ENCODE measurements around the gene RBBP9.
"Not testable (repeated sequence)": the region's sequence is repeated elsewhere in the genome, so short reads cannot be mapped to it uniquely, and the experiment has no call there.

Gene RBBP9

GRCh38 chr20:18496740-18497592 is at the start of gene RBBP9:
TSS of gene RBBP9 (minus strand) at chr20:18497225. CDS start at chr20:18497167, 58 bp downstream.
- peak; percentile 65 to 73 for DNase-seq

GRCh38 chr20:18545566-18545965 is 48.5 kb upstream of the RBBP9 start:
- DNase-seq: no peak

DNA sequence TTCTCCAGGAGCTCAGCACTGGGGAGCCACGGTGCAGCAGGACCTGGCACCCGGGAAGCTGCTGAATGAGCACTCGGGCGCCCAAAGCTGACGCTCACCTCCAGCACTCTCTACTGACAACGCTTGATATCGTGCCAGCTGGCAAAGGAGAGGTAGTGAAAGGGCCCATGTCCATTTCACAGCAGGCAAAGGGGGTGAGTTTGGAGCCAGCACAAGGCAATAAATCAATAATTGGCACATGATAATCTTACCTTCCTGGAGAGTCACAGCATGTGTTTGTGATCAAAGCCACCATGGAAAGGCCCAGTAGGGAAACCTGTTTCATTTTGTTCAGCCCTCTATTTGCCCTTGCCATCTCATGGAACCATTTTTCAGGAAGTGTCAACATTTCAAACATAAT is 46.9 kb upstream of the RBBP9 start:
- no peak for DNase-seq

DNA sequence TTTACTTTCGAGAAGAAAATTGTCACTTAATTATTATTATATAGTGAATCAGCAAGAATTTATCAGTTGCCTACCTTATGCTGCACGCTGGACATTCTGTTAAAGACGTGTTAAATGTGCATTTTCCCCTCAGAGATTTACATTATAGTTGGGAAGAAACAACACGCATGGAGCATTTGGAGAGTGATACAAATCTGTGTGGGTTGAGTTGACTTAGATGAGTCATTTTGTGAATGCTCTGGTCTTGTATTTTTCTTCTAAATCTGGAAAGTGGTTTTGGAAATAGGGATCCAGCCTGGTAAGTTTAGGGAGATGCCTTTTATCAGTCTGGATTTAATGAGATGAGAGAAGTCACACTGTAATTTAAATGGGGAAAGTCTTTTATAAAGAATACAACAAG is 46.2 kb upstream of the RBBP9 start:
- DNase-seq: no peak

- no peak for DNase-seq
Measured at GRCh38 chr20:18541741-18542140, 44.7 kb upstream of the RBBP9 start.

DNA sequence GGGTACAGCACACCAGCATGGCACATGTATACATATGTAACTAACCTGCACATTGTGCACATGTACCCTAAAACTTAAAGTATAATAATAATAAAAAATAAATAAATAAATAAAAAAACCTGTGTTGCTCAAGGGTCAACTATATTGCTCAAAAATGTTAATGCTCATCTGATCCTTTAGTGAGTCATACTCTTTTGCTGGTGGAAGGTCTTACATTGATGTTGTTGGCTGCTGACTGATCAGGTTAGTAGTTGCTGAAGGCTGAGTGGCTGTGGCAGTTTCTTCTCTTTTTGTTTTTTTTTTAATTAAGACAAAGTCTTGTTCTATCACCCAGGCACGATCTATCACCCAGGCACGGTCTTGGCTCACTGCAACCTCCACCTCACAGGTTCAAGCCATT is 40.6 kb upstream of the RBBP9 start:
- DNase-seq: no peak

- DNase-seq: no peak
Measured at GRCh38 chr20:18533978-18534644, 37.1 kb upstream of the RBBP9 start.

DNA sequence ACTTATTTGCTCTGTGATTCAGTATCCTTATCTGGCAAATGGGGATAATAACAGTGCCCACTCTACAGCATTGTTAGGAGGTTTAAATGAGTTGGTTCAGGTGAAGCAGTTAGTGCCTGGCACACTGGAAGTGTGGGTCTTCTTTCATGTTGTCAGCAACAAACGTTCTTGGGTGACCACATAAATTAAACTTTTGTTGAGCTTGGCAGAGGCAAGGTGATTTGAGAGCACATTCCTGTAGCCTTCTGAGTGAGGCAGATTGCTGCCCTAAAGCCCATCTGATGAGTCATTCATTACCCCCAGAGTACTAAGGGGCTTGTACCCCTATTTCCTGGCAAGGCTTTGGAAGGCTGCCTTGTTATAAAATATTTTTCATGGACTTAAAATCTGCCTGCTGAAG is 36.5 kb upstream of the RBBP9 start:
- no peak for DNase-seq

DNA sequence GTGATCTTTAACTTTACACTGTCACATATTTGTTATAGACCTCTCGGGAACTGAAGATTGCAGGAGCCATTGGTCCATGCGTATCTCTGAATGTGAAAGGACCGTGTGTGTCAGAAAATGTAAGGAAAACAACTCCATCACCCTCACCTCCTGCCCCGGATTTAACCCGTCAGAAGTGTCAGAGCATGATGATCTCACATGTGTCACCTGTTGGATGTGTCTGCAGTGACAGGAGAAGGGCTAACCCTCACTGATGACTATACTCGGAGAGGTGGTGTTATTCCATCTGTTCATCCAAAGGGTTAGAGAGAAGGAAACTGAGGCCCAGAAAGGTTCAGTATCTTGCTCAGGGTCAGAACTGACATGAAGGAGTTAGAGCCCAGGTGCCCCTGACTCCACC is 35.6 kb upstream of the RBBP9 start:
- DNase-seq: no peak

DNA sequence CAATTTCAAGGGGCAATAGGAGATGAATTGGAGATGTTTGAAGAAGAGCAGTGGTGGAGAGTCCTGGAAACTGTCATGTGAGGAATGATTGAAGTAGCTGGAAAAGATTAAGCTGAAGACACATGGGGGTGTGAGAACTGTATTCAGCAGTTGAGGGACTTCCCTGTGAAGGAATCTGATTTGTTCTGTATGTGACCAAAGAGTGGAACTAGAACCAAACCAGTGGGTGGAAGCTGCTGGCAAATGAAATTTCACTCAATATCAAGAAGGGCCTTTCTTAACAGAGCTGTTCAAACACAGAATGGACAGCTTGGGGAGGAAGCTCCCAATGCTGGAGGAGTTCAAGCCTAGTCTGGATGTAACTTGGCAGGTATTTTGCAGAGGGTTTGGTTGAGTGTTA is 32.0 kb upstream of the RBBP9 start:
- DNase-seq: no peak

DNA sequence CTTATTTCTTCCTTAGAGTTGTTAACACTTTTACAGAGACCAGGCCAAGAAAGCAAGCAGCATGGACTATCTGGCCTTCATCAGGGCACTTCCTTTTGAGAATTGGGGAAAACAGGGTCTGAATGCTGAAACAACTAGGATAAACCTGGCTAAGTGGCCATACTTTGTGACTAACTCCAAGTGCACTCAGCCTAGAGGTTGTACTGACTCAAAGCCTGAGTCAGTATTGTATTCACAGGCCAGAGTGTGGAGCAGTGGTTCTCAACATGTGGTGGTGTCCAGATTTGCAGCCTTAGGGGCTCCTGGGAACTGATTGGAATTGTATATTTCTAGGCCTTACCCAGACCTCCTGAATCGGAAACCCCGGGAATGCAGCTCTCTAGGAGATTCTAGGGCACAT is 30.8 kb upstream of the RBBP9 start:
- DNase-seq: no peak

DNA sequence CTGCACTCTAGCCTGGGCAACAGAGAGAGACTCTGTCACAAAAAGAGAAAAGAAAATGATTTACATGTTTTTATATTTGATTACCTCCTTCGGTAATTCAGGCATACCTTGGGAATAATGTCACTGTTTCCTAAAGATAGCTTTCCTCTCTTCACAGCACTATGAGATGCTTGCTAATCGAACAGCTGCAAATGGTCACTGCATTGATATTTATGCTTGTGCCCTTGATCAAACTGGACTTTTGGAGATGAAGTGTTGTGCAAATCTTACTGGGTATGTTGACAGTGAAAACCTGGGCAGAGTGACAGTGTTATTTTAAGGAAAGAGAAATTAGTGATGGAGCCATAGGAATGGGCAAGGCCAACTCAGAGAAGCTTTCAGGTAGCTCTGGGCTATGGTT is 30.3 kb upstream of the RBBP9 start:
- no peak for DNase-seq

DNA sequence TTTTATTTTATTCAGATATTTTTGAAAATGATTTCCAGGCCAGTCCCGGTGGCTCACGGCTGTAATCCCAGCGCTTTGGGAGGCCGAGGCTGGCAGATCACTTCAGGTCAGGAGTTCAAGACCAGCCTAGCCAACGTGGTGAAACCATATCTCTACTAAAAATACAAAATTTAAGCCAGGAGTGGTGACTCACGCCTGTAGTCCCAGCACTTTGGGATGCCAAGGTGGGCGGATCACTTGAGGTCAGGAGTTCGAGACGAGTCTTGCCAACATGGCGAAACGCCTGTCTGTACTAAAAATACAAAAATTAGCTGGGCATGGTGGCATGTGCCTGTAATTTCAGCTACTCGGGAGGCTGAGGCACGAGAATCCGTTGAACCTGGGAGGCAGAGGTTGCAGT is 29.7 kb upstream of the RBBP9 start:
- not testable (repeated sequence) for DNase-seq

GRCh38 chr20:18524646-18525045 is 27.6 kb upstream of the RBBP9 start:
- DNase-seq: no peak

DNA sequence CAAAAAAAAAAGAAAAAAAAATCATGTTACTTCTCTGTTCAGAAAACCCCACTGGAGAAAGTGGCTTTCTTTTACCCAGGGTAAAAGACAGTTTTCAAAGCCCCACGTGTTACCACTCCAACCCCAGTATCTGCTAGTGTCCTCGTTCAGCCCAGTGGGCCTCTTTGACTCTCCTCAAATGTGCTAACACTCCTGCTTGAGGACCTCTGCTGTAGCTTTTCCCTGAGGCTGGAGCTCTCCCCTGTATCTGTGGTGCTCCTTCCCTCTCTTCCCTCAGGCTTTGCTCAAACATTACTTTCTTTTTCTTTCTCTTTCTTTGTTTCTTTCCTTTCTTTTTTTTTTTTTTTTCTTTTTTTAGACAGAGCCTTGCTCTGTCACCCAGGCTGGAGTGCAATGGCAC is 26.0 kb upstream of the RBBP9 start:
- no peak for DNase-seq

GRCh38 chr20:18522066-18522465 is 25.0 kb upstream of the RBBP9 start:
- not testable (repeated sequence) for DNase-seq

GRCh38 chr20:18515973-18516372 is 18.9 kb upstream of the RBBP9 start:
- DNase-seq: no peak

DNA sequence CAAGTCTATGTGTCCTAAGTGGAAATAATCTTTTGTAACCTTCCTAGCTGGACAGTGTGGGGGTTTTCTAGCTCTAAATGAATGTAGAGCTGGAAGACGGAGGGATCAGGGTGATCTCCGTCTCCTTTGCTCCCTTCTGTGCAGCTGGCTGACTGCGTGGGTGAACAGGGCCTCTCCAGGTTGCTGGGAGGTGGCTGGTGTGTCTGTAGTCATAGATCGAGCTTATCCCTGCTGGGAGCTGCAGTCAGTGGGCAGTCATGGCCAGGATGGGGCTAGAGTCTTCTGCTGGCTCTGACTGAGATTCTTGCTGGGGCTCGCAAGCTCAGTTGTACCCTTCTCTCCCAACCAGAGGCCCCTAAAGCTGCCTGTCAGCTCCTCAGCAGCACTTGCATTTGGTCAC is 17.1 kb upstream of the RBBP9 start:
- no peak for DNase-seq

GRCh38 chr20:18513208-18513607 is 16.2 kb upstream of the RBBP9 start:
- DNase-seq: no peak

GRCh38 chr20:18511571-18511970 is 14.5 kb upstream of the RBBP9 start:
- DNase-seq: no peak

DNA sequence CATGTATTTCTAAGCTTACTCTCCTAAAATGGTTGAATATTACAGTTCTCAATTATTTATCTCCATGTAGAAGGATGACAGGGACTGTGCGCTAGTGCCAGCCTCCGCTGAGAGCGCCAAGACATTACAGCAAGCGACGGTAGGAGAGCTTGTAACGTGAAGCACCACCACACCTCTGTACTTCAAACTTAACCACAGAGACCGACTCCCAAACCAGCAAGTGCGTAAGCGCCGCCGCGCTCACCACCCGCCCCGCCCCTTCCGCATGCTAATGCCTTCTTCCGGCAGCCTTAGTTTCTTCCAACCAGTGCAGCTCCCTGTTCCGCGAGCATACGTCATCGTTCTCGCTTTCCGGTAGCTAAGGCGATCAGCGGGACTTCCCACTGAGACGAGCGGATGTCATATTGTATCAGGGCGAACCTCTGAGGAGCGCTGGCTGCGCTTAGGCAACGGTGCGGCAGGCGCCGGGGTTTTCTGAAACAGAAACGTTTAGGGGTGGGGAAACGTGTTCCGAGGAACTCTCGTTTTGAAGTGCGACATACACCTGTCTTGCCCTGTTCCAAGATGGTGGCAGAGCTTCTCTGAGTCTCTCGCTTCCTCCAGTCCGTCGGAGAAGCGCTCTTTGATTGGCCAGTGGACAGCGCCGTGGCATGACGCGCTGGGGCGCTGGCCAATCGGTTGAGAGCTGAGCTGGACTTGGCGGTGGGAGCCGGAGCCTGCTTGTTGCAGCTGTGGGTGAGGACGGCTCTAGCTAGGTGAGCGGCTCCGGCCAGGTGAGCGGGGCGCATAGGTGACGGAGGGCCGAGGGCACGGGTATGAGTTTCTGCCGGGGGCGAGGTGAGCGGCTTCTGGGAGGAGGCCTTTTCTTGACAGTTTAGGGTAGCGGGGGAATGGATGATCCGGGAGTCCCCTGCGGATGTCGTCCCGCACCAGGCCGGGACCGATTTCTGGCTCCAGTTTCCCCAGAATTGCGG is 10.5 kb upstream of the RBBP9 start, which contains the start of gene SEC23B:
SEC23B (plus strand) TSS at position 723 of the 974 bp plus-strand sequence. CDS start 2,896 bp downstream, outside the sequence.
- DNase-seq: peak; percentile 95 to 97

DNA sequence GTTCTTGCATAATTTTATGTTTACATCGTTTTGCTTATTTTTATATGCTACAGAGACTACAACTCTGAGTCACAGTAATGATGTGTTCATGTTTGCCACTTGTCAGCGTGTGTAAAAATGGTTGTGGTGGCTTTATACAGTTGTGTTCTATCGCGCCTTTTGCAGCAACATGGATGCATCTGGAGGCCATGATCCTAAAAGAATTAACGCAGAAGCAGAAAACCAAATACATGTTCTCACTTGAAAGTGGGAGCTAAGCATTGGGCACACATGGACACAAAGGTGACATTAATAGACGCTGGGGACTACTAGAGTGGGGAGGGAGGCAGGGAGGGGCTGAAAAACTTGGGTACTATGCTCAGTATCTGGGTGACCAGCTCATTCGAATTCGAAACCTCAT is 9.7 kb upstream of the RBBP9 start:
- peak in 1 of 2 donors; percentile 7 for DNase-seq

- DNase-seq: no peak
Measured at GRCh38 chr20:18504479-18505060, 7.5 kb upstream of the RBBP9 start.
